Breast epithelium (tissue), 3 donors: ENCODE measurements around the gene CHERP.

ENCODE experiments used
- CTCF ChIP-seq, 3 donors: fragments of 450-650 bp; IDR thresholded peaks; one replicate each; pipeline ENCODE4 v1.5.1; 2016 to 2017; ENCODE audit warnings: antibody characterized with exemption in 3 of 3, mild to moderate bottlenecking in 3 of 3, moderate library complexity in 3 of 3
- POLR2A ChIP-seq: fragments of 450-650 bp; IDR thresholded peaks from one replicate; pipeline ENCODE4 v1.6.1; 2016; ENCODE audit warnings: antibody characterized with exemption, mild to moderate bottlenecking, moderate library complexity
- POLR2AphosphoS5 ChIP-seq, 3 donors: sonication (generic); formaldehyde crosslinking; IDR thresholded peaks; one replicate each; pipeline ENCODE4 v1.6.1; 2017; ENCODE audit warnings: antibody characterized with exemption in 3 of 3

GRCh38 chr19:16569609-16570320 is 27.5 kb upstream of the CHERP start:
- TF ChIP-seq CTCF (IDR thresholded peaks at IDR 0.05): no peak
- TF ChIP-seq POLR2A: no peak
- TF ChIP-seq POLR2AphosphoS5 (IDR thresholded peaks at IDR 0.05): no peak
